SK-N-SH (cell line): ENCODE data around the gene GMPR. TPM values are rescaled to one million over a fixed set of nuclear protein-coding genes. Genes with fewer than 3 reads are reported as not detected.

Experiments
- CTCF ChIA-PET: fragments of 300-600, 350-600 bp; formaldehyde crosslinking; extraction: SDS; loops from one replicate; lab custom pipeline; 2021; lab: Yijun Ruan, JAX
- POLR2A ChIA-PET: fragments of 350-600 bp; sonication (Branson Sonifier 250); formaldehyde crosslinking; extraction: SDS; loops from one replicate; lab custom pipeline; 2020; ENCODE audit warnings: antibody characterized with exemption, inconsistent platforms; lab: Yijun Ruan, JAX
- DNase-seq: peaks from one replicate; pipeline ENCODE4 v3.0.0; 2012
- H2AFZ ChIP-seq: fragments of 200-600 bp; sonication (generic); 2 replicates; pipeline ENCODE4 v1.8.1; 2016; ENCODE audit warnings: antibody characterized with exemption, mild to moderate bottlenecking, low read depth
- H3F3A ChIP-seq: fragments of 200-600 bp; sonication (generic); replicated peaks from 2 replicates; pipeline ENCODE3; 2016; ENCODE audit warnings: antibody characterized with exemption, mild to moderate bottlenecking; ENCODE audit not compliant: insufficient read depth
- H3K27ac ChIP-seq, 2 experiments: fragments of 200-500 bp in 1 of 2; fragments of 200-600 bp in 1 of 2; sonication (Bioruptor generic) in 1 of 2; sonication (generic), shearing (Covaris generic) in 1 of 2; 2 replicates each; pipeline versions ENCODE4 v1.5.1 to v1.6.1; 2014 to 2016; ENCODE audit warnings: low read depth in 2 of 2, inconsistent platforms in 1 of 2, low read length in 1 of 2, mild to moderate bottlenecking in 1 of 2, mixed read lengths in 1 of 2
- H3K27me3 ChIP-seq: fragments of 200-600 bp; sonication (generic), shearing (Covaris generic); 2 replicates; pipeline ENCODE4 v1.6.1; 2016; ENCODE audit warnings: mixed run types; ENCODE audit not compliant: insufficient read depth
- H3K36me3 ChIP-seq, 2 experiments: fragments of 200-500 bp in 1 of 2; fragments of 200-600 bp in 1 of 2; sonication (Bioruptor generic) in 1 of 2; sonication (generic) in 1 of 2; replicated peaks in 1 of 2; 2 replicates each; pipeline versions ENCODE3 to v1.5.1; 2014 to 2016; ENCODE audit warnings: low read length in 1 of 2, mild to moderate bottlenecking in 1 of 2; ENCODE audit not compliant: insufficient read depth in 2 of 2, control insufficient read depth in 1 of 2
- H3K4me1 ChIP-seq, 2 experiments: fragments of 200-500 bp in 1 of 2; fragments of 200-600 bp in 1 of 2; sonication (Bioruptor generic) in 1 of 2; sonication (generic), shearing (Covaris generic) in 1 of 2; 2 replicates each; pipeline versions ENCODE4 v1.5.1 to v1.6.1; 2014 to 2016; ENCODE audit warnings: low read depth in 1 of 2, low read length in 1 of 2, mixed run types in 1 of 2; ENCODE audit not compliant: insufficient read depth in 2 of 2, control insufficient read depth in 1 of 2
- H3K4me2 ChIP-seq: fragments of 200-600 bp; sonication (generic), shearing (Covaris generic); 2 replicates; pipeline ENCODE4 v1.6.1; 2017; ENCODE audit warnings: mixed run types
- H3K4me3 ChIP-seq, 2 experiments: fragments of 200-500 bp in 1 of 2; fragments of 200-600 bp in 1 of 2; sonication (Bioruptor generic) in 1 of 2; sonication (generic), shearing (Covaris generic) in 1 of 2; 2 replicates each; pipeline versions ENCODE4 v1.5.1 to v1.8.1; 2014 to 2016; ENCODE audit warnings: low read depth in 2 of 2, inconsistent platforms in 1 of 2, low read length in 1 of 2, mild to moderate bottlenecking in 1 of 2, mixed read lengths in 1 of 2, moderate library complexity in 1 of 2
- H3K79me2 ChIP-seq: fragments of 200-600 bp; sonication (generic); 2 replicates; pipeline ENCODE4 v1.8.1; 2017; ENCODE audit warnings: mild to moderate bottlenecking; ENCODE audit not compliant: insufficient read depth
- H3K9ac ChIP-seq: fragments of 200-600 bp; sonication (generic); 2 replicates; pipeline ENCODE4 v1.6.1; 2017; ENCODE audit warnings: mixed run types
- H3K9me2 ChIP-seq: fragments of 200-600 bp; sonication (generic); 2 replicates; pipeline ENCODE4 v1.6.1; 2017; ENCODE audit warnings: mixed run types
- H3K9me3 ChIP-seq: fragments of 200-600 bp; sonication (generic); 2 replicates; pipeline ENCODE4 v1.6.1; 2017; ENCODE audit warnings: mixed run types, mild to moderate bottlenecking, moderate library complexity
- H4K20me1 ChIP-seq: fragments of 200-600 bp; sonication (generic); 2 replicates; pipeline ENCODE4 v1.6.1; 2017; ENCODE audit warnings: mild to moderate bottlenecking, mixed run types; ENCODE audit not compliant: insufficient read depth
- CTCF ChIP-seq: fragments of 200-600 bp; sonication (generic); IDR thresholded peaks from 2 replicates; pipeline ENCODE4 v1.6.1; 2017; ENCODE audit warnings: antibody characterized with exemption, mild to moderate bottlenecking, moderate library complexity
- EP300 ChIP-seq, 2 experiments: IDR thresholded peaks; 2 replicates each; pipeline versions ENCODE4 v1.4.0 to v1.6.1; 2012; ENCODE audit warnings: borderline replicate concordance in 1 of 2, low read depth in 1 of 2, low read length in 1 of 2
- EZH2phosphoT487 ChIP-seq: fragments of 200-600 bp; sonication (generic); IDR thresholded peaks from 2 replicates; pipeline ENCODE4 v1.6.1; 2017; ENCODE audit warnings: low read depth, mixed run types, mild to moderate bottlenecking, antibody characterized with exemption, moderate library complexity, borderline replicate concordance
- FOSL2 ChIP-seq: IDR thresholded peaks from 2 replicates; pipeline ENCODE4 v1.4.0; 2012; ENCODE audit warnings: low read depth, mild to moderate bottlenecking, moderate library complexity, borderline replicate concordance
- FOXJ3 ChIP-seq: sonication (generic); formaldehyde crosslinking; IDR thresholded peaks from 2 replicates; pipeline ENCODE4 v1.5.1; 2020; ENCODE audit warnings: mild to moderate bottlenecking, missing genetic modification reagents
- FOXM1 ChIP-seq: IDR thresholded peaks from 2 replicates; pipeline ENCODE4 v1.4.0; 2012; ENCODE audit warnings: low read depth, mild to moderate bottlenecking
- GABPA ChIP-seq: IDR thresholded peaks from 2 replicates; pipeline ENCODE4 v1.4.0; 2012; ENCODE audit warnings: low read depth, mild to moderate bottlenecking
- GATA2 ChIP-seq: sonication (generic); formaldehyde crosslinking; IDR thresholded peaks from 2 replicates; pipeline ENCODE4 v1.5.0; 2020; ENCODE audit warnings: mild to moderate bottlenecking, missing genetic modification reagents
- JUND ChIP-seq: IDR thresholded peaks from 2 replicates; pipeline ENCODE4 v1.4.0; 2012
- MEF2A ChIP-seq: IDR thresholded peaks from 2 replicates; pipeline ENCODE4 v1.4.0; 2012; ENCODE audit warnings: low read depth, borderline replicate concordance
- NRF1 ChIP-seq: IDR thresholded peaks from 2 replicates; pipeline ENCODE4 v1.6.1; 2012; ENCODE audit warnings: low read depth, mild to moderate bottlenecking, low read length
- RAD21 ChIP-seq: IDR thresholded peaks from 2 replicates; pipeline ENCODE4 v1.6.1; 2012; ENCODE audit warnings: mild to moderate bottlenecking, low read length
- RCOR1 ChIP-seq: fragments of 150-350 bp; IDR thresholded peaks from 2 replicates; pipeline ENCODE4 v1.6.1; 2017; ENCODE audit warnings: antibody characterized with exemption, low read length
- REST ChIP-seq: IDR thresholded peaks from 2 replicates; pipeline ENCODE4 v1.6.1; 2012; ENCODE audit warnings: mild to moderate bottlenecking, low read depth, low read length, moderate library complexity
- RFX5 ChIP-seq: IDR thresholded peaks from 2 replicates; pipeline ENCODE4 v1.6.1; 2012; ENCODE audit warnings: mild to moderate bottlenecking, improper control_type of control experiment, low read length
- SIN3A ChIP-seq: IDR thresholded peaks from 2 replicates; pipeline ENCODE4 v1.6.1; 2012; ENCODE audit warnings: low read depth, mild to moderate bottlenecking, low read length, moderate library complexity, borderline replicate concordance
- TAF1 ChIP-seq: IDR thresholded peaks from 2 replicates; pipeline ENCODE4 v1.6.1; 2012; ENCODE audit warnings: low read depth, mild to moderate bottlenecking, low read length, moderate library complexity, borderline replicate concordance
- TCF12 ChIP-seq: IDR thresholded peaks from 2 replicates; pipeline ENCODE4 v1.4.0; 2012
- TEAD4 ChIP-seq: IDR thresholded peaks from 2 replicates; pipeline ENCODE4 v1.4.0; 2012; ENCODE audit warnings: mild to moderate bottlenecking, borderline replicate concordance; ENCODE audit not compliant: insufficient read depth
- USF1 ChIP-seq: IDR thresholded peaks from 2 replicates; pipeline ENCODE4 v1.4.0; 2012; ENCODE audit warnings: low read depth, borderline replicate concordance
- ZBTB33 ChIP-seq: IDR thresholded peaks from 2 replicates; pipeline ENCODE4 v1.4.0; 2012; ENCODE audit warnings: low read depth, borderline replicate concordance
- WGBS: methylation state at CpG from one replicate; pipeline ENCODE4 v1.1.6; 2017; ENCODE audit warnings: low lambda C conversion rate; 5-methylcytosine and 5-hydroxymethylcytosine counted together
- polyA plus RNA-seq, 3 experiments: library from polyadenylated mRNA; depleted of rRNA; stranded (reverse); fragments of >200 nt; gene quantifications; 2 replicates each; pipeline ENCODE4 v1.2.3, GENCODE V29; 2012
- TF ChIP-seq, protein P1 (sequence below): fragments of 150-350 bp; IDR thresholded peaks from 2 replicates; pipeline ENCODE4 v1.6.1; 2017; ENCODE audit warnings: antibody characterized with exemption, low read length, low read depth, borderline replicate concordance
- TF ChIP-seq, protein P2 (sequence below): IDR thresholded peaks from 2 replicates; pipeline ENCODE4 v1.4.0; 2012; ENCODE audit warnings: low read depth

GMPR gene
- polyA plus RNA-seq, 1 of the 3 experiments (the other 2 are of a cell fraction) = 21.0 TPM

GRCh38 chr6:16338577-16339264 is 100.3 kb downstream of the GMPR start:
- no peaks in the 10 kb centered on the region for H3K27me3 ChIP-seq
- POLR2A ChIA-PET = interaction anchor here (0.6 kb wide), 1 partner anchor 37 kb away, joined by 3 read pairs; no protein-coding TSS in a partner anchor
- peaks cover 9% of the 10 kb centered on the region for H3K79me2 ChIP-seq
- H3K4me2 ChIP-seq = peak overlapping the region; percentile 72
- H2AFZ ChIP-seq = no peak overlapping the region
- H3K4me3 ChIP-seq = peak overlapping the region in 1 of 2 experiments; percentile 23; a peak in 1 of 4 replicates
- WGBS = 18% methylated on average over 10 of the region's 10 CpGs
- CTCF ChIA-PET = interaction anchor here (0.7 to 3.3 kb wide), 9 partner anchors 9 to 424 kb away, joined by 3 to 19 read pairs (median 4); no protein-coding TSS in a partner anchor
- peak; percentile 59 for DNase-seq
- H3K4me1 ChIP-seq = peaks cover 39 to 58% of the 10 kb centered on the region in 2 experiments
- H4K20me1 ChIP-seq = no peaks in the 10 kb centered on the region; the same call in 1 of the 2 replicates
- H3K9me2 ChIP-seq = no peaks in the 10 kb centered on the region
- H3K9ac ChIP-seq = peak overlapping the region; percentile 39; the same call in 1 of the 2 replicates
- no peaks in the 10 kb centered on the region for H3K9me3 ChIP-seq
- no peaks in the 10 kb centered on the region for H3K36me3 ChIP-seq
- H3F3A ChIP-seq = peaks cover 40% of the 10 kb centered on the region
- peak overlapping the region; percentile 89 to 94 for H3K27ac ChIP-seq
- no peak for TF ChIP-seq GATA2 (CRISPR knock-in tag)
- peak; percentile 40 to 95; a peak in 3 of 4 replicates for TF ChIP-seq EP300 (IDR thresholded peaks at IDR 0.05; ENCODE audit: borderline replicate concordance in 1 of 2, low read depth in 1 of 2, low read length in 1 of 2)
- no peak; the same call in 1 of the 2 replicates for TF ChIP-seq FOXM1
- TF ChIP-seq, protein P1, sequence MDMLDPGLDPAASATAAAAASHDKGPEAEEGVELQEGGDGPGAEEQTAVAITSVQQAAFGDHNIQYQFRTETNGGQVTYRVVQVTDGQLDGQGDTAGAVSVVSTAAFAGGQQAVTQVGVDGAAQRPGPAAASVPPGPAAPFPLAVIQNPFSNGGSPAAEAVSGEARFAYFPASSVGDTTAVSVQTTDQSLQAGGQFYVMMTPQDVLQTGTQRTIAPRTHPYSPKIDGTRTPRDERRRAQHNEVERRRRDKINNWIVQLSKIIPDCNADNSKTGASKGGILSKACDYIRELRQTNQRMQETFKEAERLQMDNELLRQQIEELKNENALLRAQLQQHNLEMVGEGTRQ = no peak
- TF ChIP-seq RFX5 = no peak
- TF ChIP-seq TCF12 = peak; percentile 98
- peak; percentile 53 for TF ChIP-seq RAD21
- peak; percentile 96; the same call in 1 of the 2 replicates for TF ChIP-seq SIN3A
- no peak for TF ChIP-seq EZH2phosphoT487
- 0 out of 2 replicates have a peak, but pooled peaks have one; percentile 24 for TF ChIP-seq USF1
- TF ChIP-seq MEF2A = no peak
- no peak for TF ChIP-seq GABPA
- TF ChIP-seq NRF1 = no peak
- no peak for TF ChIP-seq TAF1
- no peak for TF ChIP-seq FOXJ3 (CRISPR knock-in tag)
- peak; percentile 76 for TF ChIP-seq REST
- peak; percentile 97 for TF ChIP-seq JUND
- peak; percentile 97 for TF ChIP-seq FOSL2
- TF ChIP-seq RCOR1 = no peak
- TF ChIP-seq TEAD4 = peak; percentile 92
- peak; percentile 85; the same call in 1 of the 2 replicates for TF ChIP-seq ZBTB33
- TF ChIP-seq, protein P2, sequence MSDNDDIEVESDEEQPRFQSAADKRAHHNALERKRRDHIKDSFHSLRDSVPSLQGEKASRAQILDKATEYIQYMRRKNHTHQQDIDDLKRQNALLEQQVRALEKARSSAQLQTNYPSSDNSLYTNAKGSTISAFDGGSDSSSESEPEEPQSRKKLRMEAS = peak; percentile 95
- TF ChIP-seq CTCF = peak; percentile 83
